HepG2 (cell line): ENCODE measurements around the gene TMEM198. TPM values are rescaled to one million over a fixed set of nuclear protein-coding genes. Genes with fewer than 3 reads are reported as not detected.

Experiments used
- ARID4A ChIP-seq: sonication (generic); formaldehyde crosslinking; IDR thresholded peaks from 2 replicates; pipeline ENCODE4 v1.5.0; 2020; ENCODE audit warnings: mild to moderate bottlenecking, missing genetic modification reagents, borderline replicate concordance
- BORCS8-MEF2B ChIP-seq: sonication (generic); formaldehyde crosslinking; IDR thresholded peaks from 2 replicates; pipeline ENCODE4 v1.8.0; 2022; ENCODE audit warnings: mild to moderate bottlenecking, missing genetic modification reagents
- DMAP1 ChIP-seq: IDR thresholded peaks from 2 replicates; pipeline ENCODE4 v1.6.1; 2016
- EZH2 ChIP-seq: conservative IDR thresholded peaks from 2 replicates; pipeline ENCODE4 v1.6.1; 2012; ENCODE audit warnings: mild to moderate bottlenecking, low read depth, low read length, moderate library complexity
- HMGA1 ChIP-seq: sonication (generic); formaldehyde crosslinking; conservative IDR thresholded peaks from 2 replicates; pipeline ENCODE4 v1.4.0; 2020; ENCODE audit warnings: missing genetic modification reagents
- LCORL ChIP-seq, 2 experiments: fragments of 450-650 bp in 1 of 2; sonication (generic) in 1 of 2; formaldehyde crosslinking in 1 of 2; IDR thresholded peaks; 2 replicates each; pipeline versions ENCODE4 v1.5.0 to v1.6.1; 2017 to 2020; ENCODE audit warnings: antibody characterized with exemption in 1 of 2, missing genetic modification reagents in 1 of 2
- MTF2 ChIP-seq: sonication (generic); formaldehyde crosslinking; IDR thresholded peaks from 2 replicates; pipeline ENCODE4 v1.5.0; 2020; ENCODE audit warnings: missing genetic modification reagents, borderline replicate concordance
- PAXIP1 ChIP-seq: sonication (generic); formaldehyde crosslinking; conservative IDR thresholded peaks from 2 replicates; pipeline ENCODE4 v1.4.0; 2020; ENCODE audit warnings: mild to moderate bottlenecking, missing genetic modification reagents, moderate library complexity
- RARA ChIP-seq: IDR thresholded peaks from 2 replicates; pipeline ENCODE4 v1.6.1; 2016; ENCODE audit warnings: missing genetic modification reagents, missing compliant biosample characterization
- SIN3A ChIP-seq: IDR thresholded peaks from 2 replicates; pipeline ENCODE4 v1.6.1; 2011; ENCODE audit warnings: low read depth, mild to moderate bottlenecking, control low read depth, low read length, borderline replicate concordance
- ZNF430 ChIP-seq: sonication (generic); formaldehyde crosslinking; IDR thresholded peaks from 2 replicates; pipeline ENCODE4 v1.9.0; 2021; ENCODE audit warnings: mild to moderate bottlenecking, missing genetic modification reagents
- ZZZ3 ChIP-seq: sonication (generic); formaldehyde crosslinking; IDR thresholded peaks from 2 replicates; pipeline ENCODE4 v1.4.0; 2020; ENCODE audit warnings: missing genetic modification reagents, mild to moderate bottlenecking, borderline replicate concordance
- polyA plus RNA-seq, 8 experiments: library from polyadenylated mRNA; depleted of rRNA in 3 of 8; stranded (reverse) in 7 of 8; unstranded in 1 of 8; fragments of >200 nt; fragmentation: Illumina TruSeq in 4 of 8; extraction: Trizol in 4 of 8; gene quantifications; 2 replicates each; pipeline versions ENCODE4 v1.2.1 to v1.2.3, GENCODE V29; 2011 to 2016; ENCODE audit warnings: low read depth in 4 of 8, missing spikeins in 1 of 8, mixed read lengths in 1 of 8; ENCODE audit not compliant: insufficient read depth in 1 of 8
- total RNA-seq, 5 experiments: library from RNA; depleted of rRNA; stranded (reverse); fragments of >200 nt; fragmentation: Illumina TruSeq; extraction: Trizol; gene quantifications; 2 replicates each; pipeline ENCODE4 v1.2.3, GENCODE V29; 2016; ENCODE audit warnings: low read depth in 1 of 5
- TF ChIP-seq, protein P1 (sequence below): sonication (generic); formaldehyde crosslinking; IDR thresholded peaks from 2 replicates; pipeline ENCODE4 v1.5.1; 2020; ENCODE audit warnings: mild to moderate bottlenecking, missing genetic modification reagents, moderate library complexity
- TF ChIP-seq, protein P2 (sequence below): sonication (generic); formaldehyde crosslinking; IDR thresholded peaks from 2 replicates; pipeline ENCODE4 v1.9.0; 2022; ENCODE audit warnings: missing genetic modification reagents, mild to moderate bottlenecking, borderline replicate concordance

TMEM198 gene
- total and polyA plus RNA-seq, 2 of the 13 experiments (the other 11 are each of a cell fraction or from before 2014, with no cell fraction given), result 17.3 to 23.5 TPM

DNA sequence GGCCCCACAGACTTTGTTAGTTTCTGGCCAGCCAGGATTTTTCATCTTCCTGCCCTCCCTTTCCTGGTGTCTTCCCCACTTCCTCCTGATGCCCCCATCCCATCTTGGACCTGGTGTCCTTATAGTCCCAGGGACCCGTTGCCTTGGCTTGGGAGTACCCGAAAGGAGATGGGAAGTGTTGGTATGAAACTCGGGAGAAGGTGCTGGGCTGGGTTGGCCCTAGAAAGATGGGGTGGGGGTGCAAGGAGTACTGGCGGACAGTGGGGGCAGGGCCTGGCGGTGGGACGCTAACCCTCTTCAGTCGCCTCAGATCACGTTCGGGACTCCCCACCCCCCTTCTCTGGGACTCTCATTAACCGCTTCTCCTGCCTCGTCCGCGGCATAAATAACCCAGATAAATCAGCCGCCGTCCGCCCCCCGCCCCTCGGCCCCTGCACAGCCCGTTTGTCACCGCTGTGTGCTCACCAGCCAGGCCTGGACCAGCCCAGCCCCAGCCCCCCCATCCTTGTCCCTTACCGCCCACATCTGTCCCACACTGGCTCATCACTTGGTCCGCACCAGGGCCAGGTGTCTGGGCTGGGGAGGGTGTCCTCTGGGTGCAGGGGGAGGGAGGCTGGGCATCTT, 33.2 kb upstream of the TMEM198 start (continued):
- peak; percentile 20; the same call in 1 of the 2 replicates for TF ChIP-seq ARID4A (CRISPR knock-in tag)
- no peak for TF ChIP-seq RARA (CRISPR knock-in tag)
- no peak for TF ChIP-seq HMGA1 (CRISPR knock-in tag)
- TF ChIP-seq, protein P1, sequence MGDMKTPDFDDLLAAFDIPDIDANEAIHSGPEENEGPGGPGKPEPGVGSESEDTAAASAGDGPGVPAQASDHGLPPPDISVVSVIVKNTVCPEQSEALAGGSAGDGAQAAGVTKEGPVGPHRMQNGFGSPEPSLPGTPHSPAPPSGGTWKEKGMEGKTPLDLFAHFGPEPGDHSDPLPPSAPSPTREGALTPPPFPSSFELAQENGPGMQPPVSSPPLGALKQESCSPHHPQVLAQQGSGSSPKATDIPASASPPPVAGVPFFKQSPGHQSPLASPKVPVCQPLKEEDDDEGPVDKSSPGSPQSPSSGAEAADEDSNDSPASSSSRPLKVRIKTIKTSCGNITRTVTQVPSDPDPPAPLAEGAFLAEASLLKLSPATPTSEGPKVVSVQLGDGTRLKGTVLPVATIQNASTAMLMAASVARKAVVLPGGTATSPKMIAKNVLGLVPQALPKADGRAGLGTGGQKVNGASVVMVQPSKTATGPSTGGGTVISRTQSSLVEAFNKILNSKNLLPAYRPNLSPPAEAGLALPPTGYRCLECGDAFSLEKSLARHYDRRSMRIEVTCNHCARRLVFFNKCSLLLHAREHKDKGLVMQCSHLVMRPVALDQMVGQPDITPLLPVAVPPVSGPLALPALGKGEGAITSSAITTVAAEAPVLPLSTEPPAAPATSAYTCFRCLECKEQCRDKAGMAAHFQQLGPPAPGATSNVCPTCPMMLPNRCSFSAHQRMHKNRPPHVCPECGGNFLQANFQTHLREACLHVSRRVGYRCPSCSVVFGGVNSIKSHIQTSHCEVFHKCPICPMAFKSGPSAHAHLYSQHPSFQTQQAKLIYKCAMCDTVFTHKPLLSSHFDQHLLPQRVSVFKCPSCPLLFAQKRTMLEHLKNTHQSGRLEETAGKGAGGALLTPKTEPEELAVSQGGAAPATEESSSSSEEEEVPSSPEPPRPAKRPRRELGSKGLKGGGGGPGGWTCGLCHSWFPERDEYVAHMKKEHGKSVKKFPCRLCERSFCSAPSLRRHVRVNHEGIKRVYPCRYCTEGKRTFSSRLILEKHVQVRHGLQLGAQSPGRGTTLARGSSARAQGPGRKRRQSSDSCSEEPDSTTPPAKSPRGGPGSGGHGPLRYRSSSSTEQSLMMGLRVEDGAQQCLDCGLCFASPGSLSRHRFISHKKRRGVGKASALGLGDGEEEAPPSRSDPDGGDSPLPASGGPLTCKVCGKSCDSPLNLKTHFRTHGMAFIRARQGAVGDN (CRISPR knock-in tag), result peak; percentile 12; the same call in 1 of the 2 replicates
- TF ChIP-seq, protein P2, sequence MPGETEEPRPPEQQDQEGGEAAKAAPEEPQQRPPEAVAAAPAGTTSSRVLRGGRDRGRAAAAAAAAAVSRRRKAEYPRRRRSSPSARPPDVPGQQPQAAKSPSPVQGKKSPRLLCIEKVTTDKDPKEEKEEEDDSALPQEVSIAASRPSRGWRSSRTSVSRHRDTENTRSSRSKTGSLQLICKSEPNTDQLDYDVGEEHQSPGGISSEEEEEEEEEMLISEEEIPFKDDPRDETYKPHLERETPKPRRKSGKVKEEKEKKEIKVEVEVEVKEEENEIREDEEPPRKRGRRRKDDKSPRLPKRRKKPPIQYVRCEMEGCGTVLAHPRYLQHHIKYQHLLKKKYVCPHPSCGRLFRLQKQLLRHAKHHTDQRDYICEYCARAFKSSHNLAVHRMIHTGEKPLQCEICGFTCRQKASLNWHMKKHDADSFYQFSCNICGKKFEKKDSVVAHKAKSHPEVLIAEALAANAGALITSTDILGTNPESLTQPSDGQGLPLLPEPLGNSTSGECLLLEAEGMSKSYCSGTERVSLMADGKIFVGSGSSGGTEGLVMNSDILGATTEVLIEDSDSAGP (CRISPR knock-in tag), result peak; percentile 9; the same call in 1 of the 2 replicates
- 0 out of 2 replicates have a peak, but pooled peaks have one; percentile 4 for TF ChIP-seq BORCS8-MEF2B (CRISPR knock-in tag)
- TF ChIP-seq ZNF430 (CRISPR knock-in tag), result 0 out of 2 replicates have a peak, but pooled peaks have one; percentile 2
- TF ChIP-seq ZZZ3 (CRISPR knock-in tag), result peak; percentile 7; the same call in 1 of the 2 replicates
- TF ChIP-seq EZH2, result peak; percentile 54
- TF ChIP-seq PAXIP1, result 0 out of 2 replicates have a peak, but pooled peaks have one; percentile 3
- 0 out of 2 replicates have a peak, but pooled peaks have one; percentile 7 for TF ChIP-seq MTF2 (CRISPR knock-in tag)
- TF ChIP-seq LCORL (IDR thresholded peaks at IDR 0.05), result no peak
- TF ChIP-seq LCORL (CRISPR knock-in tag; IDR thresholded peaks at IDR 0.05), result 0 out of 2 replicates have a peak, but pooled peaks have one; percentile 8
- no peak for TF ChIP-seq SIN3A
- TF ChIP-seq DMAP1 (CRISPR knock-in tag), result no peak
